H1 (cell line): ENCODE results near the gene TMEM260. TPM values are rescaled to one million over a fixed set of nuclear protein-coding genes. Genes with fewer than 3 reads are reported as not detected.

Experiments used
- CTCF ChIA-PET: fragments of 300-600 bp; sonication (Branson Sonifier 250); formaldehyde crosslinking; loops from one replicate; lab custom pipeline; 2021; ENCODE audit not compliant: partially characterized antibody; lab: Charles Lee
- POLR2A ChIA-PET: fragments of 300-600 bp; sonication (Branson Sonifier 250); formaldehyde crosslinking; loops from one replicate; lab custom pipeline; 2021; ENCODE audit warnings: inconsistent platforms; ENCODE audit not compliant: partially characterized antibody; lab: Charles Lee
- DNase-seq, 2 experiments: peaks; one replicate each; pipeline versions ENCODE4 v3.0.0 to v3.0.0-alpha.2; 2010 to 2022; ENCODE audit warnings: low spot score in 2 of 2, low read depth in 1 of 2, mixed read lengths in 1 of 2
- FAIRE-seq: peaks from 2 replicates; lab custom pipeline; 2011; peaks lifted over from hg19 to GRCh38; lab: Jason Lieb, UNC
- H2AFZ ChIP-seq: 2 replicates; pipeline ENCODE4 v1.8.1; 2012; ENCODE audit warnings: low read length, inconsistent platforms
- H2AK5ac ChIP-seq: 2 replicates; pipeline ENCODE4 v1.6.1; 2013; ENCODE audit warnings: low read depth, low read length
- H2BK120ac ChIP-seq: replicated peaks from 2 replicates; pipeline ENCODE3; 2013; ENCODE audit warnings: low read depth, low read length, inconsistent platforms
- H2BK12ac ChIP-seq: 2 replicates; pipeline ENCODE4 v1.6.1; 2013; ENCODE audit warnings: low read depth, low read length
- H2BK15ac ChIP-seq: 2 replicates; pipeline ENCODE4 v1.6.1; 2013; ENCODE audit warnings: low read length
- H2BK20ac ChIP-seq: 2 replicates; pipeline ENCODE4 v1.6.1; 2013; ENCODE audit warnings: low read length
- H2BK5ac ChIP-seq: 2 replicates; pipeline ENCODE4 v1.6.1; 2013; ENCODE audit warnings: low read depth, low read length
- H3K14ac ChIP-seq: 2 replicates; pipeline ENCODE4 v1.6.1; 2013; ENCODE audit warnings: inconsistent platforms; ENCODE audit not compliant: insufficient read length
- H3K18ac ChIP-seq: 2 replicates; pipeline ENCODE4 v1.6.1; 2013; ENCODE audit warnings: low read length; ENCODE audit errors: extremely low read depth
- H3K23ac ChIP-seq: 2 replicates; pipeline ENCODE4 v1.6.1; 2013; ENCODE audit warnings: inconsistent platforms; ENCODE audit not compliant: insufficient read length
- H3K23me2 ChIP-seq: 2 replicates; pipeline ENCODE4 v1.6.1; 2013; ENCODE audit warnings: low read depth, low read length
- H3K27ac ChIP-seq: 2 replicates; pipeline ENCODE4 v1.6.1; 2011; ENCODE audit warnings: low read depth, low read length, inconsistent platforms
- H3K27me3 ChIP-seq, 4 experiments: replicated peaks in 1 of 4; 1 replicate in 1 of 4; 2 replicates in 3 of 4; pipeline versions ENCODE4 v1.6.1 to v1.8.1; 2011 to 2013; ENCODE audit warnings: low read length in 3 of 4, mild to moderate bottlenecking in 3 of 4, inconsistent platforms in 2 of 4, mixed read lengths in 2 of 4, moderate library complexity in 1 of 4; ENCODE audit not compliant: control insufficient read depth in 3 of 4, insufficient read depth in 3 of 4; ENCODE audit errors: extremely low read depth in 1 of 4
- H3K36me3 ChIP-seq, 4 experiments: 2 replicates each; pipeline versions ENCODE4 v1.6.1 to v1.8.1; 2011 to 2013; ENCODE audit warnings: mild to moderate bottlenecking in 4 of 4, low read length in 3 of 4, moderate library complexity in 2 of 4, control low read depth in 1 of 4, inconsistent platforms in 1 of 4; ENCODE audit not compliant: insufficient read depth in 4 of 4, control insufficient read depth in 2 of 4
- H3K4ac ChIP-seq: replicated peaks from 2 replicates; pipeline ENCODE3; 2013; ENCODE audit warnings: low read length, low read depth, mixed read lengths, inconsistent platforms; ENCODE audit not compliant: insufficient read length
- H3K4me1 ChIP-seq, 4 experiments: replicated peaks in 1 of 4; 1 replicate in 1 of 4; 2 replicates in 3 of 4; pipeline versions ENCODE4 v1.6.1 to v1.8.1; 2011 to 2013; ENCODE audit warnings: low read length in 3 of 4, inconsistent platforms in 2 of 4, mixed read lengths in 1 of 4; ENCODE audit not compliant: insufficient read depth in 4 of 4, control insufficient read depth in 3 of 4
- H3K4me2 ChIP-seq, 2 experiments: 2 replicates each; pipeline versions ENCODE4 v1.6.1 to v1.8.1; 2011 to 2013; ENCODE audit warnings: low read depth in 2 of 2, low read length in 2 of 2, control low read depth in 1 of 2, inconsistent platforms in 1 of 2, mild to moderate bottlenecking in 1 of 2; ENCODE audit not compliant: insufficient read depth in 1 of 2
- H3K4me3 ChIP-seq, 4 experiments: fragments of 200-600, 300-600 bp in 1 of 4; sonication (generic), shearing (Covaris generic), sonication (Bioruptor Twin) in 1 of 4; 2 replicates each; pipeline versions ENCODE4 v1.5.1 to v1.8.1; 2011 to 2016; ENCODE audit warnings: low read length in 4 of 4, low read depth in 3 of 4, control low read depth in 2 of 4, inconsistent platforms in 2 of 4, mild to moderate bottlenecking in 2 of 4, mixed read lengths in 1 of 4, moderate library complexity in 1 of 4; ENCODE audit not compliant: insufficient read depth in 2 of 4; ENCODE audit errors: extremely low read depth in 1 of 4
- H3K56ac ChIP-seq: replicated peaks from 2 replicates; pipeline ENCODE3; 2013; ENCODE audit warnings: low read depth, mild to moderate bottlenecking, mixed read lengths, low read length, inconsistent platforms; ENCODE audit not compliant: insufficient read length
- H3K79me1 ChIP-seq: 2 replicates; pipeline ENCODE4 v1.6.1; 2013; ENCODE audit warnings: low read depth, low read length, control low read depth
- H3K79me2 ChIP-seq, 2 experiments: 2 replicates each; pipeline versions ENCODE4 v1.6.1 to v1.8.1; 2012 to 2013; ENCODE audit warnings: low read length in 2 of 2, mild to moderate bottlenecking in 2 of 2, inconsistent platforms in 1 of 2; ENCODE audit not compliant: insufficient read depth in 2 of 2, control insufficient read depth in 1 of 2
- H3K9ac ChIP-seq, 4 experiments: replicated peaks in 1 of 4; 1 replicate in 1 of 4; 2 replicates in 3 of 4; pipeline versions ENCODE4 v1.6.1 to v1.8.1; 2011 to 2013; ENCODE audit warnings: low read depth in 3 of 4, low read length in 3 of 4, control low read depth in 2 of 4, mild to moderate bottlenecking in 2 of 4, moderate library complexity in 2 of 4, inconsistent platforms in 1 of 4; ENCODE audit errors: extremely low read depth in 1 of 4
- H3K9me3 ChIP-seq, 2 experiments: 2 replicates each; pipeline versions ENCODE4 v1.6.1 to v1.8.1; 2012 to 2013; ENCODE audit warnings: mild to moderate bottlenecking in 2 of 2, moderate library complexity in 2 of 2, control low read depth in 1 of 2, inconsistent platforms in 1 of 2, low read depth in 1 of 2, low read length in 1 of 2, mixed read lengths in 1 of 2; ENCODE audit not compliant: insufficient read depth in 2 of 2
- H4K20me1 ChIP-seq, 2 experiments: replicated peaks in 1 of 2; 2 replicates each; pipeline versions ENCODE3 to v1.8.1; 2011 to 2013; ENCODE audit warnings: inconsistent platforms in 2 of 2, low read length in 2 of 2, mild to moderate bottlenecking in 1 of 2; ENCODE audit not compliant: insufficient read depth in 2 of 2, control insufficient read depth in 1 of 2
- H4K5ac ChIP-seq: 2 replicates; pipeline ENCODE4 v1.6.1; 2013; ENCODE audit warnings: low read length, low read depth, mixed read lengths, inconsistent platforms; ENCODE audit not compliant: insufficient read length
- H4K8ac ChIP-seq: 2 replicates; pipeline ENCODE4 v1.8.0; 2013; ENCODE audit warnings: mild to moderate bottlenecking, moderate library complexity, low read length, inconsistent platforms; ENCODE audit not compliant: insufficient read depth; ENCODE audit errors: extremely low read depth
- H4K91ac ChIP-seq: replicated peaks from 2 replicates; pipeline ENCODE3; 2013; ENCODE audit warnings: low read length, mixed read lengths, inconsistent platforms; ENCODE audit not compliant: insufficient read length
- BACH1 ChIP-seq: IDR thresholded peaks from 2 replicates; pipeline ENCODE4 v1.6.1; 2012; ENCODE audit warnings: low read length, improper control_type of control experiment
- BRCA1 ChIP-seq: IDR thresholded peaks from 2 replicates; pipeline ENCODE4 v1.6.1; 2012; ENCODE audit warnings: low read depth, low read length, improper control_type of control experiment
- CHD2 ChIP-seq: IDR thresholded peaks from 2 replicates; pipeline ENCODE4 v1.6.1; 2012; ENCODE audit warnings: low read length, improper control_type of control experiment
- E2F6 ChIP-seq: IDR thresholded peaks from 2 replicates; pipeline ENCODE4 v1.6.1; 2012; ENCODE audit warnings: inconsistent platforms
- EZH2 ChIP-seq: fragments of 200-600 bp; sonication (generic); IDR thresholded peaks from 2 replicates; pipeline ENCODE4 v1.7.1; 2012; ENCODE audit warnings: low read depth, mild to moderate bottlenecking, moderate library complexity, low read length, inconsistent platforms; ENCODE audit not compliant: severe bottlenecking
- GABPA ChIP-seq: IDR thresholded peaks from 2 replicates; pipeline ENCODE4 v1.6.1; 2011; ENCODE audit warnings: mild to moderate bottlenecking, low read length, moderate library complexity, borderline replicate concordance; ENCODE audit not compliant: insufficient read depth
- JUND ChIP-seq: IDR thresholded peaks from 2 replicates; pipeline ENCODE4 v1.6.1; 2011; ENCODE audit warnings: mild to moderate bottlenecking, improper control_type of control experiment, low read length
- MAFK ChIP-seq: IDR thresholded peaks from 2 replicates; pipeline ENCODE4 v1.6.1; 2012; ENCODE audit warnings: low read depth, mild to moderate bottlenecking, improper control_type of control experiment, low read length
- SIRT6 ChIP-seq: IDR thresholded peaks from one replicate; pipeline ENCODE4 v1.7.1; 2012; ENCODE audit warnings: low read length, inconsistent platforms
- SRF ChIP-seq: IDR thresholded peaks from 2 replicates; pipeline ENCODE4 v1.6.1; 2011; ENCODE audit warnings: mild to moderate bottlenecking, low read depth, low read length, moderate library complexity
- TAF1 ChIP-seq: IDR thresholded peaks from 2 replicates; pipeline ENCODE4 v1.6.1; 2011; ENCODE audit warnings: mild to moderate bottlenecking, low read depth, low read length
- TBP ChIP-seq: IDR thresholded peaks from 2 replicates; pipeline ENCODE4 v1.6.1; 2011; ENCODE audit warnings: low read depth, low read length, improper control_type of control experiment
- polyA plus RNA-seq, 7 experiments: library from polyadenylated mRNA; depleted of rRNA in 3 of 7; stranded (reverse) in 5 of 7; unstranded in 2 of 7; fragments of >200 nt in 5 of 7; fragments of 200-250 nt in 2 of 7; gene quantifications; 1 replicate in 5 of 7; 2 replicates in 1 of 7; 4 replicates in 1 of 7; pipeline versions ENCODE4 v1.2.1 to v1.2.3, GENCODE V29; 2011 to 2013; ENCODE audit warnings: missing spikeins in 2 of 7, mixed read lengths in 2 of 7
- total RNA-seq: library from RNA; stranded (reverse); fragmentation: NEBNext Ultra II Directional; extraction: Animal tissue kit (Norgen Biotek cat#: 25700); gene quantifications from 2 replicates; pipeline ENCODE4 v1.2.1, GENCODE V29; 2021

Gene TMEM260
- total and polyA plus RNA-seq, 2 of the 8 experiments (the other 6 are each of a cell fraction or from before 2014, with no cell fraction given), result 14.4 to 15.2 TPM

GRCh38 chr14:56543436-56543835, 36.2 kb upstream of the TMEM260 start:
- Histone ChIP-seq H3K36me3 (no peaks in the 10 kb centered on the region), H2AFZ (no peak overlapping the region), H2AK5ac (no peak overlapping the region), H3K14ac (no peak overlapping the region), H3K23me2 (no peaks in the 10 kb centered on the region), H2BK120ac (no peak overlapping the region), H4K8ac (no peak overlapping the region), H3K18ac (no peak overlapping the region), H3K23ac (no peak overlapping the region), H3K27me3 (no peaks in the 10 kb centered on the region), H4K91ac (no peak overlapping the region), H2BK20ac (no peak overlapping the region), H2BK15ac (no peak overlapping the region), H3K4me3 (no peak overlapping the region), H3K9ac (no peak overlapping the region), H3K56ac (no peak overlapping the region), H3K79me2 (no peaks in the 10 kb centered on the region), H3K4me2 (no peak overlapping the region), H2BK5ac (no peak overlapping the region), H3K79me1 (no peaks in the 10 kb centered on the region), H2BK12ac (no peak overlapping the region), H3K4ac (no peak overlapping the region), H3K9me3 (no peaks in the 10 kb centered on the region)
- ChIA-PET POLR2A (no interaction called here), CTCF (interaction anchor here (1.1 to 3.6 kb wide), 2 partner anchors 8 to 53 kb away, joined by 3 to 17 read pairs; no protein-coding TSS in a partner anchor)
- FAIRE-seq (no peak), DNase-seq (no peak)
- no peak for TF ChIP-seq JUND
- TF ChIP-seq EZH2, result no peak
- no peak for TF ChIP-seq GABPA
- TF ChIP-seq BRCA1, result no peak
- TF ChIP-seq BACH1, result no peak
- TF ChIP-seq CHD2, result no peak
- TF ChIP-seq SRF, result no peak
- TF ChIP-seq MAFK, result no peak
- TF ChIP-seq TAF1, result no peak
- no peak for TF ChIP-seq TBP
- no peak for TF ChIP-seq SIRT6
- no peak for TF ChIP-seq E2F6
- TF ChIP-seq, all 59 proteins: peak for 0
- Histone ChIP-seq H3K4me1 (no peaks in the 10 kb centered on the region), H4K20me1 (no peaks in the 10 kb centered on the region), H3K27ac (no peak overlapping the region), H4K5ac (no peak overlapping the region)
